SH-SY5Y (cell line): Measurements from ENCODE around the gene LY86.

Experiments used
- GATA2 ChIP-seq: IDR thresholded peaks from 2 replicates; pipeline ENCODE4 v1.6.1; 2011; ENCODE audit warnings: mild to moderate bottlenecking, low read depth, low read length
- GATA3 ChIP-seq: IDR thresholded peaks from 2 replicates; pipeline ENCODE4 v1.6.1; 2011; ENCODE audit warnings: low read depth, mild to moderate bottlenecking, low read length, moderate library complexity

DNA sequence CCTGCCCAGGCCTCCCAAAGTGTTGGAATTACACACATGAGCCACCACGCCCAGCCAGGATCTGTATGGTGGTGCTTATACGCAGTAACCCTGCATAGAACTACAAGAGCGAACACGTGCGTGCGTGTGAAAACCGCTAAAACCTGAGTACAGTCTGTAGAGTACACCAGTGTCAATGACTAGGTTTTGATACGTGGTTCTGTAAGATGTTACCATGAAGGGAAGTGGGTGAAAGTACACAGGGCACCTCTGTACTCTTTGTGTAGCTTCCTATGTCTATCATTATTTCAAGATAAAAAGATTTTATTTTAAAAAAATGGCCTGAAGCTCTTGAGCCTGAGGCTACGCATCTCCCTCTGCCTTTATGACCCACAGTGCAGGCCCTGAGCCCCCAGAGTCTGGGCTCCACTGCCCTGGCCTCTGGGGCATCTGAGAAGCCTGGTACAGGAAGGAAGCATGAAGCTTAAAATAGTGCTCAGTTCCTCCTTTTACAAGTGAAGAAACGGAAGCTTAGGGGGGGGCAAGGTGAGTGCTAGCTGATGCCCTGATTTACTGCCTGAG, 21.6 kb downstream of the LY86 start:
- TF ChIP-seq GATA2 (no peak), GATA3 (no peak)
